Suprapubic skin (tissue), 4 donors: ENCODE data around the gene WSB1.
"Not testable (repeated sequence)": the region's sequence is repeated elsewhere in the genome, so short reads cannot be mapped to it uniquely, and the experiment has no call there.

Experiments used
- CTCF ChIP-seq, 2 donors: fragments of 200-600 bp in 1 of 2; fragments of 450-650 bp in 1 of 2; sonication (generic) in 1 of 2; IDR thresholded peaks; one replicate each; pipeline ENCODE4 v1.5.1; 2016 to 2019; ENCODE audit warnings: antibody characterized with exemption in 2 of 2, mild to moderate bottlenecking in 1 of 2, moderate library complexity in 1 of 2
- POLR2A ChIP-seq, 2 donors: fragments of 450-650 bp; IDR thresholded peaks; one replicate each; pipeline ENCODE4 v1.6.1; 2017; ENCODE audit warnings: antibody characterized with exemption in 2 of 2, mild to moderate bottlenecking in 2 of 2, moderate library complexity in 2 of 2
- POLR2AphosphoS5 ChIP-seq, 3 donors: sonication (generic); formaldehyde crosslinking; IDR thresholded peaks; one replicate each; pipeline ENCODE4 v1.6.1; 2017; ENCODE audit warnings: antibody characterized with exemption in 3 of 3

- TF ChIP-seq CTCF, POLR2AphosphoS5, POLR2A (IDR thresholded peaks at IDR 0.05): not testable (repeated sequence)
Observed at GRCh38 chr17:27250791-27251190, 43.1 kb upstream of the WSB1 start.
